PFSK-1 (cell line): ENCODE results near the gene CCL25.

Experiments
- FOXP2 ChIP-seq: optimal IDR thresholded peaks from 2 replicates; pipeline ENCODE3; 2011; ENCODE audit warnings: borderline replicate concordance, control low read depth, inconsistent platforms; ENCODE audit not compliant: insufficient read depth; ENCODE audit errors: extremely low read length, extremely low read depth
- POLR2AphosphoS5 ChIP-seq: IDR thresholded peaks from 2 replicates; pipeline ENCODE4 v1.6.1; 2012; ENCODE audit warnings: low read depth, mild to moderate bottlenecking, control low read depth, low read length, moderate library complexity
- REST ChIP-seq, 2 experiments: IDR thresholded peaks; 2 replicates each; pipeline versions ENCODE4 v1.6.1 to v1.8.0; 2011 to 2012; ENCODE audit warnings: low read depth in 2 of 2, low read length in 2 of 2, control low read depth in 1 of 2, inconsistent platforms in 1 of 2, mild to moderate bottlenecking in 1 of 2, moderate library complexity in 1 of 2; ENCODE audit not compliant: insufficient read depth in 1 of 2
- SIN3A ChIP-seq: IDR thresholded peaks from 2 replicates; pipeline ENCODE4 v1.6.1; 2012; ENCODE audit warnings: mild to moderate bottlenecking, low read length, moderate library complexity, borderline replicate concordance; ENCODE audit not compliant: insufficient read depth
- TAF1 ChIP-seq: IDR thresholded peaks from 2 replicates; pipeline ENCODE4 v1.6.1; 2012; ENCODE audit warnings: low read length, control low read depth, borderline replicate concordance; ENCODE audit not compliant: insufficient read depth

CCL25 gene

GRCh38 chr19:8025316-8025715 is 27.2 kb upstream of the CCL25 start:
- no peak for TF ChIP-seq FOXP2
- no peak for TF ChIP-seq POLR2AphosphoS5
- no peak for TF ChIP-seq SIN3A
- no peak for TF ChIP-seq REST (IDR thresholded peaks at IDR 0.05; ENCODE audit: insufficient read depth in 1 of 2, low read depth in 2 of 2, low read length in 2 of 2)
- TF ChIP-seq TAF1: no peak

DNA sequence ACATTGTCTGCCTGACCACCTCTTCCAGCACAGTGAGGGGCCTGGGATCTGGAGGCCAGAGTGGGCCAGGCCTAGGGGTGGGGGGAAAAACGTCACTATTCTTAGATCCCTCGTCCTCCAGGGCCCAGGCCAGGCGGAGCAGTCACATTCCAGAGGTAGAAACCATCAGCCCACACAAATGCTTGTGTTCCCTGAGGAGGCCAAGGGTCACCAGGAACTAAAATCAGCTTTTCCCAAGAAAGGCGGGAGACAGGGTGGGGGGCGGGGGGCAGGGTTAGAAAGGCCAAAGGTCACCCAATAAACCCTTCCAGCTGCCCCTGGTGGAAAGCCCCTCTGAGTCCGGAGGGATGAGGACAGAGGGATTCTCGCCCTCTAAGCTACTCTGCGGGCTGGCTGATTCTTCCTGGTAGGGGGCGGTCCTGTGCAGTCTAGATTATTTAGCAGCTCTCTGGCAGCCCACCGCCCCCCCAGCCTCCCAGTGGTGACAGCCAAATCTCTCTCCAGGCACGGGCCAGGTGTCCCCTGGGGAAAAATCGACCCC is 23.5 kb upstream of the CCL25 start:
- no peak for TF ChIP-seq POLR2AphosphoS5
- no peak for TF ChIP-seq REST (IDR thresholded peaks at IDR 0.05; ENCODE audit: insufficient read depth in 1 of 2, low read depth in 2 of 2, low read length in 2 of 2)
- no peak for TF ChIP-seq TAF1
- no peak for TF ChIP-seq FOXP2
- TF ChIP-seq SIN3A: no peak

DNA sequence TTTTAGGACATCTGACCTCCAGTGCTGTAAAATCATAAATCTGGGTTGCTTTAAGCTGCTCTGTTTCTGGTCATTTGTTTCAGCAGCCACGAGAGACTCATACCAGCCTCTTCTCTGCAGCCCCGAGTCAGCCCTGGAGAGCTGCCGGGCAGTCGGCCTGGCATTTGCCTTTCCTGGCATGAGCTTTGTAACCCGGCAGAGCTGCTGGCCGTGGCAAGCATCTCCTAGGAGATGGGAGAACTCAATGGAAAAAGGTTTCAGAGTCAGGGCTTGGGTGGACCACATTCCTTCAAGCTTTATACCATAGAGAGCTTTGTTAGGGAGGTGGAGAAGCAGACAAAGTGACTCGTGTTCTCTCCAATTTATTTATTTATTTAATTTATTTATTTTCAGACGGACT is 21.6 kb upstream of the CCL25 start:
- TF ChIP-seq TAF1 (no peak), REST (IDR thresholded peaks at IDR 0.05; ENCODE audit: insufficient read depth in 1 of 2, low read depth in 2 of 2, low read length in 2 of 2) (no peak), SIN3A (no peak)

DNA sequence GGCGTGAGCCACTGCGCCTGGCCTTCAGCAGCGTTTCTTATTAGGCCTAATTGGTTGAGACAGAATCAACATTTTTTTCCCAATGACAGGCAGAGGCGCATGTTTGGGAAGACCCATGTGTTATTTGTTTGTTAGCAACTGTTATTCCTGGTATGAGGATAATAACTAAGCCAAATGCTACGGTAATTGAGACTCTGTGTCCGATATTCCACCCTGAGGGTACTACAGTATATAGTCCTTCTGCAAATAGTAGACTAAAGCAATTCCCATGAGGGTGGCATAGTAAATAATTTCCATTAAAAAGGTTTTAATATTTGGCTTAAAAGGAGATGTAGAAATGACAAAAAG is 18.4 kb upstream of the CCL25 start:
- TF ChIP-seq FOXP2 (no peak), POLR2AphosphoS5 (no peak), REST (IDR thresholded peaks at IDR 0.05; ENCODE audit: insufficient read depth in 1 of 2, low read depth in 2 of 2, low read length in 2 of 2) (no peak), TAF1 (no peak), SIN3A (no peak)

DNA sequence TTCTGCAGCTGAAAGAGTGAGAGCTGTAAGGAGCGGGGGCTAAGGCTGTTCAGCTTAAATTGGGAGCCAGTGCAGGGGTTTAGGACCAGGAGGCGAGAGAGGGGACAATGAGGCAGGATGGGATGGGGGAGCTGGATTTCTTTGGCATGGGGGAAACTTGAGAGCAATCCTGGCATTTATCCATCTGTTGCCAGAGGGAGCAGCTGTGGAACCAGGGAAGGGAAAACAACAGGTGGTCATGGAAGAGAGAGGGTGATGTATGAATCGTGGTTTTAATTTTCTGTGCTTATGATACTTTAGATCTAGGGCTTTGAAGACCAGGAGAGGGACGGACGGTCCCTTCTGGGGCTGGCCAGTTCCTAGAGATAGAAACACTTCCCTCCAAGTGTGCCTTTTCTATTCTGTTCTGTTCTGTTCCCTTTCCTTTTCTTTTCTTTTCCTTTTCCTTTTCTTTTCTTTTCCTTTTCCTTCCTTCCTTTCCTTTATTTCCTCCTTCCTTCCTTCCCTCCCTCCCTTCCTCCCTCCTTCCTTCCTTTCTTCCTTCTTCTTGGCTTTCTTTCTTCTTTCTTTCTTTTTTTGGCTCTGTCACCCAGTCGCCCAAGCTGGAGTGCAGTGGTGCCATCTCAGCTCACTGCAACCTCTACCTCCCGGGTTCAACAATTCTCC is 16.0 kb upstream of the CCL25 start:
- TF ChIP-seq FOXP2 (no peak), SIN3A (no peak), POLR2AphosphoS5 (no peak), REST (IDR thresholded peaks at IDR 0.05; ENCODE audit: insufficient read depth in 1 of 2, low read depth in 2 of 2, low read length in 2 of 2) (no peak), TAF1 (no peak)
